A673 (cell line): ENCODE data around the gene DNAH2. TPM values are rescaled to one million over a fixed set of nuclear protein-coding genes. Genes with fewer than 3 reads are reported as not detected.

Experiments
- BruUV-seq: library from RNA; stranded (reverse); fragments of 400-500 nt; replicated peaks from 2 replicates; lab custom pipeline; 2021; lab: Mats Ljungman, UMichigan
- CTCF ChIA-PET: fragments of 300-600 bp; sonication (Branson Sonifier 250); formaldehyde crosslinking; loops from one replicate; lab custom pipeline; 2022; ENCODE audit warnings: antibody characterized with exemption; lab: Charles Lee
- POLR2A ChIA-PET: fragments of 300-600 bp; sonication (Branson Sonifier 250); formaldehyde crosslinking; loops from one replicate; lab custom pipeline; 2022; ENCODE audit warnings: antibody characterized with exemption; ENCODE audit not compliant: low non-redundant PET; lab: Charles Lee
- DNase-seq: peaks from one replicate; pipeline ENCODE4 v3.0.0-alpha.2; 2015; ENCODE audit warnings: low spot score
- H3K27ac ChIP-seq: fragments of 200-600 bp; sonication (generic); 2 replicates; pipeline ENCODE4 v1.5.1; 2016; ENCODE audit warnings: mixed run types, low read depth, mild to moderate bottlenecking, mixed read lengths, antibody characterized with exemption, low read length; ENCODE audit not compliant: poor library complexity, severe bottlenecking
- H3K27me3 ChIP-seq: fragments of 200-600 bp; sonication (generic); replicated peaks from 2 replicates; pipeline ENCODE4 v1.6.1; 2017; ENCODE audit warnings: mixed run types, low read depth, mild to moderate bottlenecking, mixed read lengths, antibody characterized with exemption, low read length; ENCODE audit not compliant: insufficient read depth, poor library complexity
- H3K36me3 ChIP-seq: fragments of 200-600 bp; sonication (generic); 2 replicates; pipeline ENCODE4 v1.6.1; 2016; ENCODE audit warnings: mixed run types, mild to moderate bottlenecking, mixed read lengths, antibody characterized with exemption, low read length; ENCODE audit not compliant: insufficient read depth, poor library complexity, severe bottlenecking
- H3K4me1 ChIP-seq: fragments of 200-600 bp; sonication (generic); 2 replicates; pipeline ENCODE4 v1.6.1; 2017; ENCODE audit warnings: mixed run types, mild to moderate bottlenecking, mixed read lengths, antibody characterized with exemption, low read length; ENCODE audit not compliant: insufficient read depth, poor library complexity, severe bottlenecking
- H3K4me3 ChIP-seq: fragments of 200-600 bp; sonication (generic); 2 replicates; pipeline ENCODE4 v1.5.1; 2016; ENCODE audit warnings: low read depth, mixed run types, mild to moderate bottlenecking, mixed read lengths, low read length; ENCODE audit not compliant: poor library complexity, severe bottlenecking
- H3K9me3 ChIP-seq: fragments of 200-600 bp; sonication (generic); 2 replicates; pipeline ENCODE4 v1.6.1; 2016; ENCODE audit warnings: mixed run types, low read depth, mild to moderate bottlenecking, mixed read lengths, antibody characterized with exemption, low read length; ENCODE audit not compliant: poor library complexity, severe bottlenecking
- EZH2 ChIP-seq: fragments of 200-600 bp; sonication (generic); IDR thresholded peaks from 2 replicates; pipeline ENCODE4 v1.6.1; 2017; ENCODE audit warnings: borderline replicate concordance, low read depth, mild to moderate bottlenecking, mixed read lengths, antibody characterized with exemption, low read length; ENCODE audit not compliant: poor library complexity, severe bottlenecking
- intact Hi-C: fragments of 100-400 bp; cut with micrococcal nuclease; formaldehyde crosslinking; loops from one replicate; pipeline ENCODE4 v1.10.0; 2022; ENCODE audit not compliant: unreplicated experiment
- total RNA-seq: library from RNA; stranded (reverse); gene quantifications from 2 replicates; pipeline ENCODE4 v1.2.3, GENCODE V29; 2021
- TF ChIP-seq, protein P1 (sequence below): fragments of 300-800, 200-600 bp; sonication (generic); conservative IDR thresholded peaks from 2 replicates; pipeline ENCODE4 v1.5.1; 2017; ENCODE audit warnings: low read depth, mild to moderate bottlenecking, antibody characterized with exemption, low read length, moderate library complexity, mixed read lengths

DNAH2 gene
- total RNA-seq, 1 experiment from 2014 or later: 0.15 TPM

DNA sequence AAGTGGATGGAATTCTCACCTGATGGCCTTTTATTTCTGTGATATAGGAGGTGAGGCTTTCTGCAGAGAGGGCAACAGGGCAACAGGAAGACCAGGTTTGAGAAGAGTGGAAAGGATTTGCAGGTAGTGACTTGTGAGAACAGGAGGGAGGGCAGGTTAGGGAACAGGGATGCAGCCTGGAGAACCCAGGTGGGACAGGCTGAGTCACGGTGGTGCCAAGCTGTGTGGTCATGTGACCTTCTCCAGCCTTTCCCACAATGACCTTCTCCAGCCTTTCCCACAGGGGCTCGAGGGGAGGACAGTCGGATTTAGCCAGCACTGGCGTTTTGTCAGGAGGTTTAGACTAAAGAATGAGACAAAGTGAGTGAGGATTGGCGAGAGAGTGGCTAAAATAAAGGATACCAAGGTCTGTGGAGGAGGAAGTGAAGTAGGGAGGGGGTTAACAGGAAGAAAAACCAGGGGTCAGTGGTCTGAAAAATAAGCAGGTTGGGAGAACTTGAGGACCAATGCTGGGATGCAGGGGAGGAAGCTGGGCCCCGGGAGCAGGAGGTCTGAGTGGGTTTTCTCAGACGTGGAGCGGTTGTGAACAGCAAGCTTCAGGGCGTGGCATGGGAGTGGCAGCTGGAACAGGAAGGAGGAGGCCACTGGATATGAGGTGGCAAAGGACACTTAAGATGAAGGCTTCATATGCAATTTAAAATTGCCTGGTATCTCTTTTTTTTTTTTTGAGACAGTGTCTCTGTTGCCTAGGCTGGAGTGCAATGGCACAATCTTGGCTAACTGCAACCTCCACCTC lies 37.7 kb downstream of the DNAH2 start:
- Histone ChIP-seq H3K9me3 (no peaks in the 10 kb centered on the region), H3K4me3 (no peak overlapping the region), H3K4me1 (no peaks in the 10 kb centered on the region), H3K27me3 (no peaks in the 10 kb centered on the region), H3K36me3 (no peaks in the 10 kb centered on the region), H3K27ac (no peak overlapping the region)
- POLR2A ChIA-PET: no interaction called here
- BruUV-seq: no TSS peak
- DNase-seq: no peak
- intact Hi-C loops: no loop called here
- CTCF ChIA-PET: interaction anchor here (1.1 kb wide), 1 partner anchor 67 kb away, joined by 4 read pairs; no protein-coding TSS in a partner anchor
- no peak for TF ChIP-seq EZH2
- TF ChIP-seq, protein P1, sequence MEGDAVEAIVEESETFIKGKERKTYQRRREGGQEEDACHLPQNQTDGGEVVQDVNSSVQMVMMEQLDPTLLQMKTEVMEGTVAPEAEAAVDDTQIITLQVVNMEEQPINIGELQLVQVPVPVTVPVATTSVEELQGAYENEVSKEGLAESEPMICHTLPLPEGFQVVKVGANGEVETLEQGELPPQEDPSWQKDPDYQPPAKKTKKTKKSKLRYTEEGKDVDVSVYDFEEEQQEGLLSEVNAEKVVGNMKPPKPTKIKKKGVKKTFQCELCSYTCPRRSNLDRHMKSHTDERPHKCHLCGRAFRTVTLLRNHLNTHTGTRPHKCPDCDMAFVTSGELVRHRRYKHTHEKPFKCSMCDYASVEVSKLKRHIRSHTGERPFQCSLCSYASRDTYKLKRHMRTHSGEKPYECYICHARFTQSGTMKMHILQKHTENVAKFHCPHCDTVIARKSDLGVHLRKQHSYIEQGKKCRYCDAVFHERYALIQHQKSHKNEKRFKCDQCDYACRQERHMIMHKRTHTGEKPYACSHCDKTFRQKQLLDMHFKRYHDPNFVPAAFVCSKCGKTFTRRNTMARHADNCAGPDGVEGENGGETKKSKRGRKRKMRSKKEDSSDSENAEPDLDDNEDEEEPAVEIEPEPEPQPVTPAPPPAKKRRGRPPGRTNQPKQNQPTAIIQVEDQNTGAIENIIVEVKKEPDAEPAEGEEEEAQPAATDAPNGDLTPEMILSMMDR: no peak

DNA sequence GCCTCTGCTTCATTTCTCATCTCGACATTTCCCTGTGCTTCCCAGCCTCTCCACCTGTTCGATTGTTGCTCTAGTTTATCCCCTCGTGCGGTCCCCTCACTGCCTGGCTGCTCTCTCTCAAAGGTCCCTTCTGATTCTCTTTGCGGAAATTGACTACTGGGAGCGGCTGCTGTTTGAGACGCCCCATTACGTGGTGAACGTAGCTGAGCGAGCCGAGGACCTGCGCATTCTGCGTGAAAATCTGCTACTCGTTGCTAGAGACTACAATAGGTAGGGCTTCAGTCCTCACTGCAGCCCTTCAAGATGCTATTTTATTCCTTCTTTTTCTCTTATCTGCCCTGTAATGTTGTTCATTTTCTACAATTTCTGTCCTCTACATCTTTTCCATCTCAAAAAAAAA lies 39.4 kb downstream of the DNAH2 start:
- POLR2A ChIA-PET: no interaction called here
- TF ChIP-seq, protein P1: no peak
- no peak for TF ChIP-seq EZH2
- BruUV-seq: no TSS peak

DNA sequence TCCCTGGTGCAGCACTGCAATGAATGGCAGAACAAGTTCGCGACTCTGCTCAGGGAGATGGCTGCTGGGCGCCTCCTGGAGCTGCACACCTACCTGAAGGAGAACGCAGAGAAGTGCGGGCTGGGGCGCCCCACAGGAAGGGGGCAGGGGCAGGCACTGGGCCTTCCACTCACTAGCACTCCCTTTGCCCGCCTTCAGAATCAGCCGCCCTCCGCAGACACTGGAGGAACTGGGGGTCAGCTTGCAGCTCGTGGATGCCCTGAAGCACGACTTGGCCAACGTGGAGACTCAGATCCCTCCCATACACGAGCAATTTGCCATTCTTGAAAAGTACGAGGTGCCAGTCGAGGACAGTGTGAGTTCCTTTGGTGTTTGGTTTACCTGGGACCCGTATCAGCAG lies 46.4 kb downstream of the DNAH2 start:
- no peak for TF ChIP-seq EZH2
- TF ChIP-seq, protein P1: no peak

More for the DNA sequence above, 39.4 kb downstream of the DNAH2 start:
- no peaks in the 10 kb centered on the region for H3K36me3 ChIP-seq
- H3K4me1 ChIP-seq: no peaks in the 10 kb centered on the region
- no peak overlapping the region for H3K27ac ChIP-seq
- H3K9me3 ChIP-seq: no peaks in the 10 kb centered on the region
- intact Hi-C loops: no loop called here
- no peaks in the 10 kb centered on the region for H3K27me3 ChIP-seq
- H3K4me3 ChIP-seq: no peak overlapping the region
- CTCF ChIA-PET: no interaction called here
- DNase-seq: no peak

More for the DNA sequence above, 46.4 kb downstream of the DNAH2 start:
- ChIA-PET CTCF (no interaction called here), POLR2A (no interaction called here)
- H3K4me3 ChIP-seq: no peak overlapping the region
- BruUV-seq: no TSS peak
- DNase-seq: no peak
- no peaks in the 10 kb centered on the region for H3K9me3 ChIP-seq
- no peak overlapping the region for H3K27ac ChIP-seq
- H3K36me3 ChIP-seq: no peaks in the 10 kb centered on the region
- H3K27me3 ChIP-seq: no peaks in the 10 kb centered on the region
- intact Hi-C loops: no loop called here
- peaks cover 5% of the 10 kb centered on the region for H3K4me1 ChIP-seq
